SW 1271 (cell line): Measurements from ENCODE around the gene ABCB6.

ENCODE experiments used
- DNase-seq, 2 experiments: peaks; one replicate each; lab custom pipeline; 2025; lab: John Stamatoyannopoulos, UW

The ABCB6 gene

DNA sequence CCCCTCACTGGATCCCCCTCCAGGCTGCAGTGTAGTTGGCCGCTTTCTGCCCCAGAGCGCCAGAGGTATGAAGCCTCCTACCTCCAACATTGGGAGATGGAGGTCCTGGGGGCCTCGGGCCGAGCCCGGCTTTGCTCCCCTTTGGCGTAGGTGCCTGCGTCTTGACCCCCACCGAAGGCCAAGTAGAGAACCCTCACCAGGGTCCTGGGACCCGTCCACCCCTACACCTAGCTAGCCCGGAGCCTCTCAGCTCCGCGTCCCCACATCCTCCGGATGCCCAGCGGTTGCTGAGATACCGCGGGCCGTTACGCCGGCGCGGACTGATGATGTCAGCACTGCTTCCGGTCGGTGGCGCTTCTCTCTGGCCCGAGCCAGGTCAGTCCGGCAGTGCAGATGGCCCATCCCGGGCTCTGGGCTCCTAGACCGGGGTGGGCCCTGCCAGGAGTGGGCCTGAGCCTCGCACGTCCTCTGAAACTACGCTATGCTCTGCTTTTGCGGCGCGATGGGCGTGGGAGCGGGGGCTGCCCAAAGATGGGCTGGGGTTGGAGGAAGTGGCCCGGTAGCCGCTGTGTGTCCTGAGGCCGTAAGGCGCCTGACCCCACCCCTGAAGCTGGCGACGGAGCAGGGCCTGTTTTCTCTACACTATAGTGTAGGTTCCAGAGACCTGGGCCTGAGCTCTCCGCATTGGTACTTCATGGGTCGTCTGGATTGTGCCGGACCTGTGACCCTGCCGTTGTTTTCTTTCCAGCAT lies 26.6 kb upstream of the ABCB6 start, which contains the start of the genes GLB1L and STK16:
Gene GLB1L, minus strand, starts transcription at position 297 of the 751 bp plus-strand sequence. CDS start 1,871 bp downstream, outside the sequence.
Gene STK16, plus strand, starts transcription at position 332 of the 751 bp plus-strand sequence. CDS start 521 bp downstream, outside the sequence.
- DNase-seq: peak; percentile 68 to 82

DNA sequence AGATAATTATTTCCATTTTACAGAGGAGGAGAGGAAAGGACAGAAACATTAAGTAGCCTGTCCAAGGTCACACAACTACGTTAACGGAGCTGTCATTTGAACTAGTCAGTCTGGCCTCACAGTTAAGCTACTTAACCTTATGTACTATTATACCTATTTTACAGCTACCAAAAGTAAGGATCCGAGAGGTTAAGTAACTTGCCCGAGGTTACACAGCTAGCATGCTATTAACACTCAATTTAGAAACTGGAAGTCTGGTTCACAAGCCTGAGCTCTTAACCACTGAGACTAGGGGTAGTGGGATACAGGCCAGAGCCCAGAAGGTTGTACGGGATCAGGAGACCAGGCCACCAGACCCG lies 26.0 kb upstream of the ABCB6 start:
- DNase-seq: no peak

GRCh38 chr2:219243291-219243761 lies 24.6 kb upstream of the ABCB6 start:
- DNase-seq: no peak

GRCh38 chr2:219234331-219234730 lies 15.6 kb upstream of the ABCB6 start:
- no peak for DNase-seq

DNA sequence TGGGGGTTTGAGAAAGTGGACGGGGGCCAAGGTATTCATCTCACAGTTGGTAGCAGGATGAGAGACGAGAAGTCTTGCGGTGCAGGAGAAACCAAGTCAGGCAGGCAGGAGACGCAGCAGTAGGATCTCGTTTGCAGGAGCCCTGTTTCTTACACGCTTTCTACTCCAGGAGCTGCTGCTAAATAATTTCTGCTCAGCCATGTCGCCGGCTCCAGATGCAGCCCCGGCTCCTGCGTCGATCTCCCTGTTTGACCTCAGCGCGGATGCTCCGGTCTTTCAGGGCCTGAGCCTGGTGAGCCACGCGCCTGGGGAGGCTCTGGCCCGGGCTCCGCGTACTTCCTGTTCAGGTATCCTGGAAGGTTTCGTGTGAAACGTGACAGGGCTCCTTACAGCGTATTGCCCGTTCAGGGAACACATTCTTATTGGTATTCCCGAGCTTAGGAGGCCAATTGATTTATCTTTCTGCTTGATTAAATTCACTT lies 11.3 kb upstream of the ABCB6 start:
- DNase-seq: peak in 1 of 2 experiments; percentile 42

- peak; percentile 96 to 98 for DNase-seq
These were observed 10.7 kb upstream of the ABCB6 start, which contains the start of the genes ANKZF1 and ATG9A for GRCh38 chr2:219229305-219230058. Gene ANKZF1 (plus strand): TSS chr2:219229806. CDS start chr2:219230258, 452 bp downstream. Gene ATG9A (minus strand): TSS chr2:219229636. CDS start chr2:219228024, 1,612 bp downstream.

DNA sequence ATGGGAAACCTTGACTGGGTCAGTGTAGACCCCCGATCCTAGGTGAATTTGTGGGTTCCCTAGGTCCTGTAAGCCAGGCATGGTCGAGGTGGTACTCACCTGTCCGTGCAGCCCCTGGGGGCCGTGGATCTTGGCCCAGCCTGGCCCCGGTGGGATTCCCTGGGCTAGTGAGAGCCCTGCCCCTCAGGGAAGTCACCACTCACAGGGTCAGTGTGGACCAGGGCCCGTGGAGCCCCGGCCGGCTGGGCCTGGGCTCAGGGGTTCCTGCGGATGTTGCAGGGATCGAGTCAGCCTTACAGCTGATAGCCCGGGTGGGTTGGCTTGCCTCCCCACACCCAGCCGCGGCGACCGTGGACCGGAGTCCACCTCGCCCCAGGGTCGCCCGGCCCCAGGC lies 10.2 kb upstream of the ABCB6 start:
- no peak for DNase-seq

GRCh38 chr2:219228041-219228910 lies 9.5 kb upstream of the ABCB6 start:
- no peak for DNase-seq

- no peak for DNase-seq
These were observed 6.6 kb upstream of the ABCB6 start for GRCh38 chr2:219225350-219225749.

DNA sequence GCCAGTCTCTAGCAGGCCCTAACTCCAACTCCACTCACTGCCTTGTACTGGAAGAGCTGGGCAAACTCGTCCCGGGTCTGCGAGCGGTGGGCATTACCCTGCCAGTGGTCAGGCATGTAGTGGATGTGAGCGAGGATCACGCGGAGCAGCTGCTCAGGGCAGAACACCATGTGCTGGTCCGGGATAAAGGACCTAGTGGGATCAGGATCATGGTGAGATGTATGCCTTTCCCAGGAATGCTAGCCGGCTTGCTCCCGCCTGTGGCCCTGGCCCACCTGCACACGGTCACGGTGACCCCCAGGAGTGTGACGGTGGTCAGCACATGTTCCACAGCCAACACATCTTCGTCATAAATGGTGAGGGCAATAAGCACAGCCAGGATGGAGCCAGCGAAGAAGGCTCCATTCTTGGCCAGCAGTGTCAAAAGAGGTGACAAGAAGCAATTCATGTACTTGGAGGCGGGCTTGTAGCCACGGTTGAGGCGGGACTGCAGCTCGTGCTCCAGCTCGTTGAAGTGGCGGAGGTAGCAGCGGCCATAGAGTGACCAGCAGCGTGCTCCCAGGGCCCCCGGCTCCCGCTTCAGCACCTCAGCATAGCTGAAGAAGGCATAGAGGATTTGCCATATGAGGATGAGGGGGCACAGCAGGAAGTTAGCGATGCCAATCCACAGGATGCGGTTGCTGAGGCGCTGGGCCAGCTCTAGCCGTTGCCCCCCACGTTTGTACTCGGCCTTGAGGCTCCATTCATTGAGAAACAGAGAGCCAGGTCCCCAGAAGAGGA lies 5.3 kb upstream of the ABCB6 start:
- DNase-seq: no peak

- DNase-seq: no peak
These were observed 3.3 kb upstream of the ABCB6 start for GRCh38 chr2:219221957-219222518.

- DNase-seq: no peak
These were observed 2.1 kb upstream of the ABCB6 start for GRCh38 chr2:219220652-219221402.

- DNase-seq: no peak
These were observed 1.2 kb upstream of the ABCB6 start for GRCh38 chr2:219219784-219220532.

DNA sequence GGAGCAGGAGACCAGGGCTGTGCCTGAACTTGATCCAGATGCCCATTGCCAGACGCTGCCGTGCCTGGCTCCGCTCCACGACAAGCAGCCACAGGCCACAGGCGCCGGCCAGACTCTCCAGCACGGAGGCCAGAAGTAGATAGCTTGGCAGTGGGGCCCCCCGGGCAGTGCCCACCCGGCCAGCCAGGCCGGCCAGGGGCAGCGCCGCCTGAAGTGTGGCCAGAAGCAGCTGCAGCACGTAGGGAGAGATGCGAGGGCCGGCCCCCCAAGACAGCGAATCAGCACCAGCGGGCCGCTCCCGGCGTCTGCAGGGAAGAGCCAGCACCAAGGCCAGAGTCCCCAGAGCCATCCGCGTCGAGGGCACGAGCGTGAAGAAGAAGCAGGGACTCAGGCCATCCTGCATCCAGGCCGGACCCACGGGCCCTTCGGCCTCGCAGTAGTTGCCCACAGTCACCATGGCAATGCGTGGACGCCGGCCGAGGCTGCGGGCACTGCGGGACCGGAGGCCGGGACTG lies 484 bp downstream of the ABCB6 start:
- peak; percentile 52 to 66 for DNase-seq

- DNase-seq: no peak
These were observed 2.2 kb downstream of the ABCB6 start for GRCh38 chr2:219216535-219216915.

DNA sequence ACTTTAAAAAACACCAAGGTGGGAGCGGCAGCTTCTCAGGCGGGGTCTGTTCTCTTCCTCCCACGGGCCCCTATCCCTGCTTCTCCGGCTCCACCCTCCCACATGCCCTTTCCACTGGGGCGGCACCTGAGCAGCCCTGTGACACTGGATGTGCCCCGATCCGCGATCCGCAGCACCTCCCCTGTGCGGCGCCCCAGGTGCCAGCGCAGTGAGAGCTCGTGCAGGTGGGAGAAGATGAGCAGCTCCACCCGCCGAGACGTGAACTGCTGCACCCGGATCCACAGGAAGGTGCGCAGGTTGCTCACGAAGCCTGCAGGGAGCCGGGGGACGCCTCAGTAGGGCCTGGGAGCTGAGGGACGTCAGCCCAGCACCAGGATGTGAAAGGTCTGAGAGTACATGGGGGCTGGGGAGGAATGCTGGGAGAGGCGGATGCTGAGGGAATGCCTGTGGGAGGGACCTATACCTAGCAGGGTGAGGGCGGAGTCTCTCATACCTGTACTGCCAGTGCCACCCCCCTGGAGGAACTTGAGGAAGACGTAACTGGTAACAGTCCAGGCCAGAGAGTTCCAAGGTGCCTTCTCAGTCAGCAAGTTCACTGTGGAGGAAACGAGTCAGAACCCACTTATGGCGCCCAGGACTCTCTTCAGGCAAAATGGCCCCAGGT lies 2.8 kb downstream of the ABCB6 start:
- no peak for DNase-seq

- no peak for DNase-seq
These were observed 4.0 kb downstream of the ABCB6 start for GRCh38 chr2:219214786-219215185.

- no peak for DNase-seq
These were observed 4.6 kb downstream of the ABCB6 start for GRCh38 chr2:219214141-219214540.
